ENCODE measurements around the gene PTPN11. TPM values are rescaled to one million over a fixed set of nuclear protein-coding genes. Genes with fewer than 3 reads are reported as not detected.
"Not testable (repeated sequence)": the region's sequence is repeated elsewhere in the genome, so short reads cannot be mapped to it uniquely, and the experiment has no call there.

PTPN11 gene
- polyA plus RNA-seq, 1 donor = 60.3 TPM

GRCh38 chr12:112409064-112409905 lies 9.5 kb upstream of the PTPN11 start, which contains the start of gene RPL6:
RPL6 (minus strand) TSS chr12:112409605; CDS start chr12:112408656, 949 bp downstream.
- DNase-seq (ENCODE audit: low read depth) = peak; percentile 88

DNA sequence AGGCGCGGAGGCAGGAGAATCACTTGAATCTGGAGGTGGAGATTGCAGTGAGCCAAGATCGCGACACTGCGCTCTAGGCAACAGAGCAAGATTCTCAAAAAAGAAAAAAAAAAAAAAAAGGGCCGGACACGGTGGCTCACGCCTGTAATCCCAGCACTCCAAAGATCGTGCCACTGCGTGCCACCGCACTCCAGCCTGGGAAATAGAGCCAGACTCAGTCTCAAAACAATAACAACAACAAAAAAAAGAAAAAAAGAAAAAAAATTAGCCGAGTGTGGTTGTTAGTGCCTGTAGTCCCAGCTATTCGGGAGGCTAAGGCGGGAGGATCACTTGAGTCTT lies 8.9 kb upstream of the PTPN11 start:
- DNase-seq (ENCODE audit: low read depth) = no peak

DNA sequence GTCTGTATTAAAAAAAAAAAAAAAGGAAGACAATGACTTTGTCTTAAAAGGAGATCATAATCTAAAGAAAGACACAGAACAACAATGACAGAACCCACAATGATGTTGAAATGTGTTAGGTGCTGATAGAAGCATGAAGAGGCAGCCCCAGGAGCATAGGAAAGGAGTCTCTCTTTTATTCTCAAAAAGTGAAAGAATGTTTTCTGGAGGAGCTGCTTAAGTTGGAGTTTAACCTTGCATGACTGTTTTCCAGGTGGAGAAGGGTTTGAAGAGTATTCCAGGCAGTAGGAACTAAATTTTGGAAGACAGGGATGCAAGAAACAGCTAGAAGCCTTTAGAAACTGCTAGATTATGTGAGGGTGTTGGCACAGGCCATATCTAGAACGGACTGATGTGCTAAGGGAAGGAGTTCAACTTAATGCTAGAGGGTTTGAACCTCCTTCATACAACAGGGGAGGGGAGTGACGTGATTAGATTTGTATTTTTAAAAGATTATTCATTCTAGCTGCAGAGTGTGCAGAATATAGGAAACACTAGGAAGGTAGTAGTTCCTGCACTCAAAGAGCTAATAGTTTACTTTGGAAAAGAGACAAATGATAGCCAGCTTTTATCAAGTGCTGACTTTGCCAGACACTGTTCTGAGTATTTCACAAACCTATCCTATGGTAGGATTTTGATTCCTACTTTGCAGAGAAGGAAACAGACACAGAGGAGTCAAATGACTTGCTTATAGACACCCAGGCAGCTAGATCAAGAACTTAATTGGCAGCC lies 4.7 kb upstream of the PTPN11 start:
- DNase-seq (ENCODE audit: low read depth) = no peak

DNA sequence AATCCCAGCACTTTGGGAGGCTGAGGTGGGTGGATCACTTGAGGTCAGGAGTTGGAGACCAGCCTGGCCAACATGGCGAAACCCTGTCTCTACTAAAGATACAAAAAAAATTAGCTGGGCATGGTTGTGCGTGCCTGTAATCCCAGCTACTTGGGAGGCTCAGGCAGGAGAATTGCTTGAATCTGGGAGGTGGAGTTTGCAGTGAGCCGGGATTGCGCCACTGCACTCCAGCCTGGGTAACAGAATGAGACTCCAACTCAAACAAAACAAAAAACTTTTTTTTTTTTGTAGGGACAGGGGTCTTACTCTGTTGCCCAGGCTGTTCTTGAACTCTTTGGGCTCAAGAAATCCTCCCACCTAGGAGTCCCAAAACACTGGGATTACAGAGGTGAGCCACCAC lies 3.3 kb upstream of the PTPN11 start:
- not testable (repeated sequence) for DNase-seq (ENCODE audit: low read depth)

DNA sequence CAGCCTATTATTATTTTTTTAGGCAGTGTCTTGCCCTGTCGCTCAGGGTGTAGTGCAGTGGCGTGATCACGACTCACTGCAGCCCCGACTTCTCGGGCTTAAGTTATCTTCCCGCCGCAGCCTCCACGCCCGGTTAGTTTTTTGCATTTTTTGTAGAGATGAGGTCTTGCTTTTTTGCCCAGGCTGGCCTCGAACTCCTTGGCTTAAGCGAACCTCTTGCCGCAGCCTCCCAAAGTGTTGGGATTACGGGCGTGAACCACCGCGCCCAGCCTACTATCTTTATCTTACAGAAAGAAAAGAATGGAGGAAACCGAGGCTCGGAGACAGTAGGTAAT lies 507 bp upstream of the PTPN11 start:
- no peak for DNase-seq (ENCODE audit: low read depth)

DNA sequence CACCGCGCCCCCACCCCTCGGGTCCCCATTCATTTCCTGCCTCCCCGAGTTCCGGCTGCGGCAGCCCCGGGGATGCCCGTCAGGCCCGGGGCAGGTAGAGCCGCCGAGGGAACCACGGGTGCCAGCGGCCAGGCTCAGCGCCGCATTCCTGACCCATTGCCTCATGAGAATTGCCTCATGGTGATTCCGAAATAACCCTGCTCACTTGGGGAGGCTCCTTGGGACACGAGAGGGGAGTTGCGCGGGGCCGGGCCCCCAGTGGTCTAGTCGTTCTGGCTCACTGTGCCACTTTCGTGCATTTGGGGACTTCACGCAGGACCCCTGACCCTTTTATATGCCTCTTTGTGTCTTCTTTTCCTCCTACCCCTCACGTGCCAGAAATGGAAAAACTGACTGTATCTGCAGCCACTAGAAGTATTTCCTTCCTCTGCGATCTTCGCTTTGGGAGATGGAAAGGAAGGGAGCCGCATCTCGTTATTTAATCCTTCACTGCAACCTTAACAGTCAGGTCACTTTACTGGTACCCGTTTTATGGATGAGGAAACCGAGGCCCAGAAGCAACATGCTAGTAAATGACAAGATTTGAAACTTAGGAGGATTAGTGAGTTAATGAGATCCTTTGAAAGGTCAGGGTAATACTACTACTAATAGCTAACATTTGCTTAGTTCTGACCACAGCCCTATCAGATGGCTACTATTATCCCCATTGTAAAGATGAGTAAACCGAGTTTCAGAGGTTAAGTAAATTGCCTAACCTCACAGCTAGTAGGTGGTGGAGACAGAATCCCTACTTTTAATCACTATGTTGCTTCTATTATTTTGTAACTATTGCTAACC lies 768 bp downstream of the PTPN11 start:
- no peak for DNase-seq (ENCODE audit: low read depth)

DNA sequence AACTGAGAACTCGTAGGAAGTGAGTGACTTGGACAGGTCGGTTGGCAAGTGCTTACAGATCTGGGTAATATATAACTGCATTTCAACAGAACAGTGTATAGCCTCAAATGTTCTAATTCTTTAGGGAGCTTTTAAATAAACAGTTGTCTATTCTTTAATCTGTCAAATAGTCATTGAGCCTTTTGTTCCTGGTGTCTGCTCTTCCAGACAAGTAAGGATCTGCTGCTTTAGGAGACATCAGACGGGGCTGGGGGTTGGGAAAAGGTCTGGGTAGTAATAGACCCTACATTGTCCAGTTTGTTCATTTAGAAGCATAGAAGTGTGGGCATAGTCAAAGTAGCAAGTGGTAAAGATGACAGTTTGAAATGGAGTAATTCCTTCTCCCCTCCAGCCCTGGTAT lies 2.0 kb downstream of the PTPN11 start:
- DNase-seq (ENCODE audit: low read depth) = no peak

- no peak for DNase-seq (ENCODE audit: low read depth)
Observed at GRCh38 chr12:112421363-112421762, 2.6 kb downstream of the PTPN11 start.

DNA sequence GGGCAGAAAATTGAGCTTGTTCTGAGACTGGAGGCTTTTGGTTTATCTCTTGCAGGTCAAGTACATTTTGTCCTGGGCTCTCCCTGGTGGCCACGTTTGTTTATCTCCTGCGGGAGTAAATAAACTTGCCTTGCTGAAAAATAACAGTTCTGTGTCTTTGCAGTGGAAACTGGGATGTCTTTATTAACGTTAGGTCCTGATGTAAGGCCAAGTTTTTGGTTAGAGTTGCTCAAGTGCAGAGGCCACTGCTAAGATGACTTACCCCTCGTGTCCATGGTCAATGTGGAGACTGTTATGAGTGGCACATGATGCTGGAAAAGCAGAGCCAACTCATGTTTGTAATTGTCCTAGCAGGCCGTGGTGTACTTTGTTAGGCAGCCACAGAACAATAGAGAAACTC lies 3.8 kb downstream of the PTPN11 start:
- no peak for DNase-seq (ENCODE audit: low read depth)

DNA sequence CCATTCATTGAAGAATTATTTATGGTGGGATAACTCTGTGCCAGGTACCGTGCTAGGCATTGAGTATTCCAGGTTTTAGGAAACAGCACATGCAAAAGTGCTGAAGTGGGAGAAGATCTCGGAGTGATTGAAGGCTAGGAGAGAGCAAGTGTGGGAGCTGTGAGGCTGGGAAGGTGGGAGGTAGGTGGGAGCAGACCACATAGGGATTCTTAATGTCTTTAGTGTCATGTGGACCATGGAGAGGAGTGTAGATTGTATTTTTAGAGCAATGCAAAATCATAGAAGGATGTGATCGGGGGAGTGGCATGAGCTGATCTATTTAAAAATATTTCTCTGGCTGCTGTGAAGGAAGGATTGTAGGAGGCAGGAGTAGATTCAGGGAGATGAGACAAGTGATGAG lies 5.4 kb downstream of the PTPN11 start:
- no peak for DNase-seq (ENCODE audit: low read depth)

- no peak for DNase-seq (ENCODE audit: low read depth)
Observed at GRCh38 chr12:112425582-112426382, 7.0 kb downstream of the PTPN11 start.

DNA sequence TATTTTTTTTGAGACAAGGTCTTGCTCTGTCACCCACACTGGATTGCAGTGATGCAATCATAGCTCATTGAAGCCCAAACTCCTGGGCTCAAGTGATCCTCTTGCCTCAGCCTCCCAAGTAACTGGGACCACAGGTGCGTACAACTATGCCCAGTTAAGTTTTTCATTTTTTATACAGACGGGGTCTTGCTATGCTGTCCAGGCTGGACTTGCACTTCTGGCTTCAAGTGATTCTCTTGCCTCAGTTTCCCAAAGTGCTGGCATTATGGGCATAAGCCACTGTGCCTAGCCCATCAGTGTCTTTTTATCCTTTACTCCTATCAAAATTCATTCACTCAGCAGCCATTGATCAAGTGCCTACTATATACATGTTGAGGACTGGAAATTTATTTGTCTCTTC lies 9.0 kb downstream of the PTPN11 start:
- no peak for DNase-seq (ENCODE audit: low read depth)

DNA sequence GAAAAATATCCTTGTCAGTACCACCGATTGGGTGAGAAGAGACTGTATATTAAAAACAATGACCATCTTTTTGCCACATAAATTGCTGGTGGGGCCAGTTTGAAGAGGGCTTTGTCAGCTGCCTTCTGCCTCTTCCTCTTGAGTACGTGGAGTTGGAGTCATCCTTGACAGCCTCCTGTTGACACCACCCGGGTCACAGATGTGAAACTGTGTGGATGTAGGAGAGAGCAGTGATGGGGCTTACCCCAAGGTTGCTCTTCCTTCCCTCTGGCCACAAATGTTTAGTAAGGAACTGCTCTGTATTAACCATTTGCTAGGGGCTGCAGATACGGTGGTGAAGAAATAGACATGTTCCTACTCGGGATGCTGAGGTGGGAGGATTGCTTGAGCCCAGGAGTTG lies 12.2 kb downstream of the PTPN11 start:
- DNase-seq (ENCODE audit: low read depth) = no peak

GRCh38 chr12:112431965-112432364 lies 13.2 kb downstream of the PTPN11 start:
- DNase-seq (ENCODE audit: low read depth) = no peak

- no peak for DNase-seq (ENCODE audit: low read depth)
Observed at GRCh38 chr12:112433551-112433950, 14.8 kb downstream of the PTPN11 start.

DNA sequence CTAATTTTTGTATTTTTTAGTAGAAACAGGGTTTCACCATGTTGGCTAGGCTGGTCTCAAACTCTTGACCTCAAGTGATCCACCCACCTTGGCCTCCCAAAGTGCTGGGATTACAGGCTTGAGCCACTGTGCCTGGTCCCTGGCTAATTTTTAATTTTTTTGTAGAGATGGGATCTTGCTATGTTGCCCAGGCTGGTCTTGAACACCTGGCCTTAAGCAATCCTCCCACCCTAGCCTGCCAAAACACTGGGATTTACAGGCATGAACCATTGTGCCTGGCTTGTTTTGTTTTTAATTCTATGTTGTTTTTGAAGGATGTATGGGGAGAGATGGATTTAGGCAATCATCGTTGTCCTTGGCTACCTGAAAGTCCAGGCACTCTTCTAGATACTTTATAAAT lies 19.9 kb downstream of the PTPN11 start:
- not testable (repeated sequence) for DNase-seq (ENCODE audit: low read depth)

DNA sequence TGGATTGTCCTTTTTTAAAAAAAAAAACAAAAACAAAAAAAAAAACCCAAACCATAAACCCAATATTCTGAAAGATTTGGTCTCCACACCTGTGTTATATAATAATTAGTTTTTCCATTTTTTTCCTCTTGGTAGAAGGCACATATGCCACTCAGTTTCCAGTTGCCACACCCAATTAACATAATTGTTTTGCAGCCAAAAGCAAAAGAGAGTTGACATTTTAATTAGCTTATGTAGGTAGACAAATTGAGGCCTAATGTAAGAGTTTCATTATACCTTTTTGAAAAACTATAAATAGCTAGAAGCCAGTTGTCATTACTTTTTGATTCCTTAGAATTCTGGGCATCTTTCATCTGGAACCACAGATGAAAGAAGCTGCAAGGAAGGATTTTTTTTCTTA lies 21.0 kb downstream of the PTPN11 start:
- no peak for DNase-seq (ENCODE audit: low read depth)

GRCh38 chr12:112440653-112441052 lies 21.9 kb downstream of the PTPN11 start:
- DNase-seq (ENCODE audit: low read depth) = not testable (repeated sequence)

- DNase-seq (ENCODE audit: low read depth) = no peak
Observed at GRCh38 chr12:112443916-112444315, 25.2 kb downstream of the PTPN11 start.

- no peak for DNase-seq (ENCODE audit: low read depth)
Observed at GRCh38 chr12:112446008-112446725, 27.4 kb downstream of the PTPN11 start.

DNA sequence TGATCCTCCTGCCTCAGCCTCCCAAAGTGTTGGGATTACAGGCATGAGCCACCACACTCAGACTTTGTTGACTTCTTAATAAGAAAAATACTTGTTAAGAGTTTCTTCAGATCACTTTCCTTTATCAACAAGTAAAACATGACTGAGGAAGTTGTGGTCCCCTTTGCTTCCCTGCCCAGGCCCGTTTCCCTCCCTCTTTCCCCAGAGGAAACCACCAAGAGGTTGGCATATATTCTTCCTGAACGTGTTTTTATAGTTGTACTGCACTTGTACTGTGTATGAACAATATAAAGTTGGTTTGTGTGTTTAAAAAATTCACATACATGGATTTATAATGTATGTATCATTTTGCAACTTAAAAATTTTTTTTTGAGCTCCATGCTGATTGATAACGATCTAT lies 28.4 kb downstream of the PTPN11 start:
- no peak for DNase-seq (ENCODE audit: low read depth)
